Osteoblast (primary cell): ENCODE results near the gene ORC1. TPM values are rescaled to one million over a fixed set of nuclear protein-coding genes. Genes with fewer than 3 reads are reported as not detected.
A peak's percentile ranks its signal among the peaks of the same experiment; 100 is the strongest.

Experiments used
- DNase-seq: peaks from one replicate; pipeline ENCODE4 v3.0.0; 2011; ENCODE audit warnings: low spot score, mixed read lengths; ENCODE audit not compliant: insufficient read length; ENCODE audit errors: missing footprints
- H2AFZ ChIP-seq: 2 replicates; pipeline ENCODE4 v1.6.0; 2011; ENCODE audit warnings: mild to moderate bottlenecking, low read length
- H3K27ac ChIP-seq: 2 replicates; pipeline ENCODE4 v1.5.1; 2011; ENCODE audit warnings: mild to moderate bottlenecking, low read depth, low read length, moderate library complexity
- H3K27me3 ChIP-seq: 2 replicates; pipeline ENCODE4 v1.6.0; 2012; ENCODE audit warnings: mild to moderate bottlenecking, control low read depth, inconsistent platforms, low read length, moderate library complexity; ENCODE audit not compliant: insufficient read depth
- H3K36me3 ChIP-seq: 2 replicates; pipeline ENCODE4 v1.5.1; 2011; ENCODE audit warnings: mild to moderate bottlenecking, low read length, control low read depth, moderate library complexity; ENCODE audit not compliant: insufficient read depth
- H3K4me1 ChIP-seq: 2 replicates; pipeline ENCODE4 v1.5.1; 2011; ENCODE audit warnings: mild to moderate bottlenecking, low read length, control low read depth, moderate library complexity; ENCODE audit not compliant: insufficient read depth
- H3K4me2 ChIP-seq: 2 replicates; pipeline ENCODE4 v1.6.0; 2011; ENCODE audit warnings: mild to moderate bottlenecking, low read length; ENCODE audit not compliant: insufficient read depth
- H3K4me3 ChIP-seq: fragments of 200-600 bp; sonication (generic); 3 replicates; pipeline ENCODE4 v1.5.1; 2012; ENCODE audit warnings: mild to moderate bottlenecking, low read length, inconsistent platforms; ENCODE audit not compliant: insufficient read depth
- H3K79me2 ChIP-seq: 2 replicates; pipeline ENCODE4 v1.6.0; 2012; ENCODE audit warnings: mild to moderate bottlenecking, low read length, control low read depth, inconsistent platforms; ENCODE audit not compliant: insufficient read depth
- H3K9me3 ChIP-seq: 2 replicates; pipeline ENCODE4 v1.5.1; 2011; ENCODE audit warnings: low read depth, low read length, control low read depth
- H4K20me1 ChIP-seq: 2 replicates; pipeline ENCODE4 v1.6.0; 2012; ENCODE audit warnings: mild to moderate bottlenecking, low read length, control low read depth; ENCODE audit not compliant: insufficient read depth
- total RNA-seq: library from RNA; depleted of rRNA; stranded (reverse); fragments of >200 nt; gene quantifications from 2 replicates; pipeline ENCODE4 v1.2.3, GENCODE V29; 2012
- TF ChIP-seq, protein P1 (sequence below): IDR thresholded peaks from 2 replicates; pipeline ENCODE4 v1.5.1; 2011; ENCODE audit warnings: mild to moderate bottlenecking, low read depth, low read length, moderate library complexity; ENCODE audit errors: extremely low read depth

The ORC1 gene
- total RNA-seq, 1 donor = 0.72 TPM

GRCh38 chr1:52356818-52357355, 47.3 kb downstream of the ORC1 start:
- H3K9me3 ChIP-seq = no peaks in the 10 kb centered on the region
- H3K27ac ChIP-seq = no peak overlapping the region
- no peak overlapping the region for H2AFZ ChIP-seq
- no peaks in the 10 kb centered on the region for H3K27me3 ChIP-seq
- H3K36me3 ChIP-seq = peaks cover 88% of the 10 kb centered on the region
- H4K20me1 ChIP-seq = no peaks in the 10 kb centered on the region
- peak; percentile 71 for DNase-seq
- no peak overlapping the region for H3K4me3 ChIP-seq
- H3K4me2 ChIP-seq = no peak overlapping the region
- TF ChIP-seq, protein P1, sequence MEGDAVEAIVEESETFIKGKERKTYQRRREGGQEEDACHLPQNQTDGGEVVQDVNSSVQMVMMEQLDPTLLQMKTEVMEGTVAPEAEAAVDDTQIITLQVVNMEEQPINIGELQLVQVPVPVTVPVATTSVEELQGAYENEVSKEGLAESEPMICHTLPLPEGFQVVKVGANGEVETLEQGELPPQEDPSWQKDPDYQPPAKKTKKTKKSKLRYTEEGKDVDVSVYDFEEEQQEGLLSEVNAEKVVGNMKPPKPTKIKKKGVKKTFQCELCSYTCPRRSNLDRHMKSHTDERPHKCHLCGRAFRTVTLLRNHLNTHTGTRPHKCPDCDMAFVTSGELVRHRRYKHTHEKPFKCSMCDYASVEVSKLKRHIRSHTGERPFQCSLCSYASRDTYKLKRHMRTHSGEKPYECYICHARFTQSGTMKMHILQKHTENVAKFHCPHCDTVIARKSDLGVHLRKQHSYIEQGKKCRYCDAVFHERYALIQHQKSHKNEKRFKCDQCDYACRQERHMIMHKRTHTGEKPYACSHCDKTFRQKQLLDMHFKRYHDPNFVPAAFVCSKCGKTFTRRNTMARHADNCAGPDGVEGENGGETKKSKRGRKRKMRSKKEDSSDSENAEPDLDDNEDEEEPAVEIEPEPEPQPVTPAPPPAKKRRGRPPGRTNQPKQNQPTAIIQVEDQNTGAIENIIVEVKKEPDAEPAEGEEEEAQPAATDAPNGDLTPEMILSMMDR = no peak
- peaks cover 3% of the 10 kb centered on the region for H3K79me2 ChIP-seq
- no peaks in the 10 kb centered on the region for H3K4me1 ChIP-seq

- Histone ChIP-seq H3K27ac (no peak overlapping the region), H3K27me3 (no peaks in the 10 kb centered on the region), H3K36me3 (peaks cover 80% of the 10 kb centered on the region), H3K9me3 (no peaks in the 10 kb centered on the region), H3K4me3 (no peak overlapping the region), H3K4me2 (no peak overlapping the region), H3K4me1 (peaks cover 4% of the 10 kb centered on the region), H4K20me1 (no peaks in the 10 kb centered on the region), H2AFZ (no peak overlapping the region), H3K79me2 (no peaks in the 10 kb centered on the region)
- DNase-seq = peak; percentile 45
- TF ChIP-seq, protein P1 = no peak
Observed at GRCh38 chr1:52355847-52356505, 48.2 kb downstream of the ORC1 start.

DNA sequence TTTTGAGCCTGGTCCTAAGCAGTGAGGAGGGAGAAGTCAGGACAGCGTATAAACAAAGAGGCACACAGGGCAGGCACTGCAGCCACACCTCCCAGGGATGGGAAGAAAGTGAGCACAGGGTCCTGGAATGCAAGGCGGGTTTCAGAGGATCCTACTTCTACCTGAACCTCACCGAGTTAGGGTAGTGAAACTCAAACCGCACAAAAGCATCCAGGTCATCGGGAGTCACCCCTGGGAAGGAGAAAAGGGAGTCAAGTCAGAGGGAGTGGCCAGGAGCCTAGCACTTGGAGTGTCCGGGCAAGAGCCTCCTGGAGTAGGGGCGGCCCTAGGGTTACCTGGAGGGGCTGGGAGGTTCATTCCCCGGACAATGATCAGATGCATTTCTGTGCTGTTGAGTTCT, 48.8 kb downstream of the ORC1 start:
- peak; percentile 64 for DNase-seq
- TF ChIP-seq, protein P1 = no peak
- H4K20me1 ChIP-seq = no peaks in the 10 kb centered on the region
- H3K79me2 ChIP-seq = no peaks in the 10 kb centered on the region
- H3K4me2 ChIP-seq = no peak overlapping the region
- no peak overlapping the region for H2AFZ ChIP-seq
- H3K4me1 ChIP-seq = peaks cover 8% of the 10 kb centered on the region
- no peaks in the 10 kb centered on the region for H3K27me3 ChIP-seq
- H3K36me3 ChIP-seq = peaks cover 75% of the 10 kb centered on the region
- H3K27ac ChIP-seq = no peak overlapping the region
- no peaks in the 10 kb centered on the region for H3K9me3 ChIP-seq
- H3K4me3 ChIP-seq = no peak overlapping the region

DNA sequence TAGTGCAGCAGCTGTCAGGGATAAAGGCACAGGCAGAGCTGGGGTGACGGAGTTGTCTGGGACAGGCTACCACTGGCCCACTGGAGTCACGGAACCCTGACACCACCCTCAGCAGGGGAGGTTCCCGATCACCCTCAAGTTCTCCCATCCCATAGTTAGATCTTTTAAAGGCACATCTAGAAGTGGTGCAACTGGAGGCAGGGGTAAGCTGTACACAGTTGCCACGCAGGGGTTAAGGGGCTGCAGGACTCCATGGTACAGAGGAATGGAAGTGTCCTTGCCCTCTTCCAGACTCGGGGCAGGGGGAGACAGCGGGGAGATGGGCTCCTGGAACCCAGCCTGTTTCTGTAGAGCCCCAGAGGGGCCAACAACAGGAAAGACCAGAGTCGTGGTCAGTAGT, 51.5 kb downstream of the ORC1 start:
- Histone ChIP-seq H3K9me3 (no peaks in the 10 kb centered on the region), H3K27ac (no peak overlapping the region), H2AFZ (no peak overlapping the region), H3K36me3 (peaks cover 54% of the 10 kb centered on the region), H3K27me3 (no peaks in the 10 kb centered on the region), H4K20me1 (no peaks in the 10 kb centered on the region), H3K4me2 (no peak overlapping the region), H3K79me2 (no peaks in the 10 kb centered on the region), H3K4me3 (no peak overlapping the region), H3K4me1 (peaks cover 9% of the 10 kb centered on the region)
- TF ChIP-seq, protein P1 = no peak
- DNase-seq = peak; percentile 54
